CD4-positive, alpha-beta T cell treated with Interleukin-4 for 4 hours (primary cell): Measurements from ENCODE around the gene AASS.

Source experiments
- DNase-seq: peaks from one replicate; pipeline ENCODE4 v3.0.0-alpha.2; 2020

Gene AASS

GRCh38 chr7:122035876-122036275 lies 108.2 kb downstream of the AASS start:
- DNase-seq: no peak

DNA sequence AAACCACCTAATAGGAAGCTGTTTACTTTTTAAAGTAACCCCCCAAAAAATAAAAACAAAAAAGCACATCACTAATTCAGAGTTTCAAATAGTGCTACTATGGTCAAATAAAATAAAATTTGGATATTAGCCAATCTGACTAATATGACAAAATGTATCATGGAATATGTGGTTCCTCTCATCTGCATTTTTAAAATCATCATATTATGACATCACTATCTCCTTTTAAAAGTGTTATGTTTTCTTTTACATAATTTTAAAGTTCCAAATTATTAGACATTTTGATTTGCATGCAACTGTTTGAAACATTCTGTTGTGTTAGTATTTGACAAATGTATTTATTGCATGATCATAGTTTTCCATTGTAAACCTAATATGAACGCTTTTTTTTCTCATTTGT lies 110.4 kb downstream of the AASS start:
- no peak for DNase-seq

DNA sequence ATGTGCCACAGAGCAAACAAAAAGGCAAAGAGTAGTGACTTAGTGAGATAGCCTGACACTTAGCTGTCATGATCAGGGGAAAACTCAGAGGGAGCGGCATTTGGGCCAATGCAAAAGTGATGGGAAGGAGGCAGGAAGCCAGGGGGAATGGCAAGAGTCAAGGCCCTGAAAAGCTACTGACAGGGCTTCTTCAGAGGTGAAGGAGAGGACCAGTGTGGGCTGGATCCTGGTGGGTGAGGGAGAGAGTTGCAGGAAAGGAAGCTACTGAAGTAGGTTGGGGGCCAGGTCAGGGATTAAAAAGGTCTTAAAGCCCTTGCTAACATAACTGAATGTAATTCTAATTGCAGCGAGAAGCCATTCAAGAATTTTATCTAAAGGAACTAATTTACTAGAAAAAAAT lies 117.0 kb downstream of the AASS start:
- DNase-seq: no peak
